Spleen (tissue), 7 donors: Measurements from ENCODE around the gene ERBB4.

Source experiments
- CTCF ChIP-seq, 11 experiments: fragments of 200-600 bp in 7 of 11; fragments of 450-650 bp in 4 of 11; sonication (generic) in 4 of 11; IDR thresholded peaks in 8 of 11; conservative IDR thresholded peaks in 3 of 11; 1 replicate in 7 of 11; 2 replicates in 4 of 11; pipeline versions ENCODE4 v1.4.0 to v1.8.0; 2016 to 2021; ENCODE audit warnings: antibody characterized with exemption in 11 of 11, inconsistent platforms in 4 of 11, mild to moderate bottlenecking in 1 of 11
- POLR2AphosphoS5 ChIP-seq, 3 donors: sonication (generic); formaldehyde crosslinking; IDR thresholded peaks; one replicate each; pipeline ENCODE4 v1.5.1; 2017; ENCODE audit warnings: antibody characterized with exemption in 3 of 3
- donor health status: DM: no; HTN: no; CAD: no; lungs with moderate emphysema.
- donor health status: DM: no; HTN: no; CAD: no.
- donor health status: DM: no; HTN: no; CAD: no.

GRCh38 chr2:212357606-212358005 is 181.0 kb downstream of the ERBB4 start:
- TF ChIP-seq POLR2AphosphoS5 (IDR thresholded peaks at IDR 0.05) (no peak), CTCF (IDR thresholded peaks at IDR 0.05 in 8 of 11, conservative IDR thresholded peaks at IDR 0.05 in 3 of 11) (no peak)
